ENCODE results near the gene CTXND1.
A peak's percentile ranks its signal among the peaks of the same experiment; 100 is the strongest.

Gene CTXND1

GRCh38 chr15:80179025-80179759 is 72.8 kb downstream of the CTXND1 start:
- DNase-seq: no peak

DNA sequence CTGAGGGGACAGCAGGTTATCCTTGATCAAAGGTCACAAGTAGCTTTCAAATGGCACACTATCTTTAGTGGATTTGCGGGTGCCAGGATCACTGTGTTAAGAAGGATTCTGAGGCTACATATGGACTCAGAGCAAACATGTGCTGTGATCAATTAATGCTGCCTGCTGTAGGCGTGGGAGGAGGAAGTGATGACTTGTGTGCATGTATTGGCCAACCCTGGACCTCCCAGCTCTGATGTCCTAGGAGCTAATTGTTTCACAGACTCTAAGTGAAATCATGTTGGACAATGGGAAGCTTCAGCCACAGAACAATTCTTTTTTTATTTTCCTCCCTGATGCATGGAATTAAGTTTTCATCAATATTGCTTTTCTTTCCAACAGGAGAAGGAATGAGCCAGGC is 74.9 kb downstream of the CTXND1 start:
- no peak for DNase-seq

- DNase-seq: no peak
These were observed 75.6 kb downstream of the CTXND1 start for GRCh38 chr15:80176443-80176842.

DNA sequence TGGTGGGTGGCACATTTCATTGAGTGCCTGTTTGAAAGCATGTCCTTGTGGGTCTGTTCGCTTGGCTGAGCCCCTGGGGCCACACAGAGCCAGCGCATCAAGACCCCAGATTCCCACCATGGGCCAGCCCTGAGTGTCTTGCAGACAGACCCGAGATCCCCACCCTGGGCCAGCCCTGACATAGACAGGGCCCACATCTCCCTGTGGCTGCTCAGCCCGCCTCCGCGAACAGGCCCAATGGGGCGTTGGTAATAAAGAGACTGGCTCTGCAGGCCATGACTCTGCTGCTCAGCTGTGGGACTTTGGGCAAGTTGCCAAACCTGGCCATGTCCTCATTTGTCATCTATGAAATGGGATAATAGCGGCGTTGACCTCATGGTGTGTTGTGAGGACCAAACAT is 76.6 kb downstream of the CTXND1 start:
- no peak for DNase-seq

DNA sequence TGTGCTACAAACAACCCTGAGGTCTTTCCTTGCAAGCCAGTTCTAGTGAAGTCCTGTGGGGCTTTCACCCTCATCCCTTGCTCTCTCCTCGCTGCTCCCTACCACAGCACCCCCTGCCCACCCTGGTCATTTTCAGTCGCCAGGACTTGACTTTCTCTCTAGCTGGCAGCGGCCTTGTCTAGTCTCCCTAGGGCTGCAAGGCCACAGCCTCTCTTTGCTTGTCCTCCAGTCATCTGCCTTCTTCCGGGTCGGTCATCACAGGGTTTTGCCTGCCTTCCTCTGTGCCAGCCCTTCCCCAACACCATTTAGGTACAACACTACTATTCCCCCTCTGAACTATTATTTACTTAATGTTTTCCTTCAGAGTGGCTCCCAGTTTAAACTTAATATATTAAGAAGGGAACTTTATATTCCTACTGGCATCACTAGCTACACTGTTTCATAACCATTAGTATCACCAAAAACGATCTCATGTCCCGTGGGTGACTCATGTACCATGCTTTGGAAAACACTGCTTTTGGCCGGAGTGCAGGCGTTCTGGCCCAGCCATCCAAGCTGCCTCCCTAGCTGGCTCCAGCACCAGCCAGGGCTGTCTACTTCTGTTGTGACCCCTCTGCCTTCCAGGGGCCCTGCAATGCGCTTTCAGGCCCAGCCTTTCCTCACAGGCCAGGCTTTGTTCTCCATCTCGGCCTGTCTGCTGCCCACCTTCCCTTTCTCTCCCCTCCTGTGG is 77.8 kb downstream of the CTXND1 start:
- no peak for DNase-seq

- peak; percentile 68 for DNase-seq
These were observed 78.8 kb downstream of the CTXND1 start for GRCh38 chr15:80173022-80173759.

DNA sequence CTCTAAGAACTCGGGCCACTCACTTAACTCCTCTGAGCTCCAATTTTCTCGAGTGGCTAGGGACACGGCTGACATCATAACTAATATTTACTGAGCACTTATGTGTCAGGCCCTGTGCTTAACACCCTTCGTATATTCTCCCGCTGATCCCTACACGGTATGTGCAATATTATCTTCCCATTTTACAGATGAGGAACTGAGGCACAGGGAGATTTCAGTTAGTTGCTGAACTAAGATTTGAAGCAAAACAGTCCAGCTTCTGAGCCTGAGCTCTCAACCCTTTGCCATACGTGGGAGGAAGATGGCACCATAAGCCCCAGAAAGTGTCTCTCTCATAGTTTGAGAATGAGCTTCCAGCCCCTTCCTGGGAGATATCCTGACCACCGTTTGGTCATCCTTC is 79.6 kb downstream of the CTXND1 start:
- DNase-seq: no peak

GRCh38 chr15:80171787-80172186 is 80.2 kb downstream of the CTXND1 start:
- DNase-seq: no peak

DNA sequence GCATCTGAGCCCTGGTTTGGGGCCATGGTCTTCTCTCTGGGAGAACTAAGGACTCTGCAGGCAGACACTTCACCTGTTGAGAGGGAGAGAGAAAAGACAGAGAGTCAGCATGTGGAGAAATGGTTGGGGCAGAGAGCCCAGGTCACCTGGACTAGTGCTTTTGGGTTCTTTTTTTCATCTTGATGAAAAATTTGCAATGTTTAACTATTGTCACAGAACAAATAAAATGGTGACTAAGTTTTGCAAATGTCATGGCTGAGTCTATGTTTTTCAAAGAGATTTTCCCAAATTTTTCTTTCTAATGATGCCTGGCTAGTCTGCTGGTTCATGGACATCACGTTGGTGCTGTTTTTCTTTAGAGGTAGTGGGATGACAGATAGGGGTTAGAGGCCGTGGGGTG is 81.4 kb downstream of the CTXND1 start:
- no peak for DNase-seq

DNA sequence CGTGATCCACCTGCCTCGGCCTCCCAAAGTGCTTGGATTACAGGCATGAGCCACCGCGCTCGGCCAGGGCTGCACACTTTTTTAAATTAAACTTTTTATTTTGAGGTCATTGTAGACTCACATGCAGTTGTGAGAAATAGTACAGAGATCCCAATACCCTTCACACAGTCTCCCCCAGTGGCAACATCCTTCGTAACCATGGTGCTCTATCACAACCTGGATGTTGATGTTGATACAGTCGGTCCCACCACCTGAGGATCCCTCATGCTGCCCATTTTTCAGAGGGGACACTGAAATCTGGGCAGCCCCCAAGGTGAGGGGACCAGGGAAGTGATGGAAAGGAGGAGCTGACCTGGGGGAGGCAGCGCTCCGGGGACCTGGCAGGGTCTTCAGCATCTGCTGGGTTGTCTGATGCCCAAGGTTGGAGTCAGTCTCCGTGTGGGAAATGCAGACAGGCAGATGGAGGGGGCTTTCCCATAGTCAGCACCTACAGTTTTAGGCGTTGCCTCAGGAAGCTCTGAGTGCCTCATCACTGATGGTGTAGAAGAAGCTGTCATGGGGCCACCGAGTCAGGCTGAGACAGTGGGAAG is 82.2 kb downstream of the CTXND1 start:
- no peak for DNase-seq

DNA sequence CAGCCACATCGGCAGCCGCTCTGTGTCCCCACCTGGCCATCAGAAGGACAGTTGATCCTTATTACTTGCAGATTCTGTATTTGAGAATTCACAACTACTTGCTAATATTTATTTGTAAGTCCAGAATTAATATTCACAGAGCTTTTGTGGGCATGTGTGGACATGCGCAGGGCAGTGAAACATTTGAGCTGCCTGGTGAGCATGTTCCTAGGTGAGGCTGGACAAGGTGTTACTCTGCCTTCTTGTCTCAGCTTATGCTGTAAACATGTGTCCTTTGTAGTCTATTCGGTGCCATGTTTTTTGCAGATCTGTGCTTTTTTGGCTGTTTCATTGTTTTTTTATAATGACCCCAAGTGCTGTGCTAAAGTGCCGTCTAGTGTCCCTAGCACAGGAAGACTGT is 83.6 kb downstream of the CTXND1 start:
- DNase-seq: no peak

DNA sequence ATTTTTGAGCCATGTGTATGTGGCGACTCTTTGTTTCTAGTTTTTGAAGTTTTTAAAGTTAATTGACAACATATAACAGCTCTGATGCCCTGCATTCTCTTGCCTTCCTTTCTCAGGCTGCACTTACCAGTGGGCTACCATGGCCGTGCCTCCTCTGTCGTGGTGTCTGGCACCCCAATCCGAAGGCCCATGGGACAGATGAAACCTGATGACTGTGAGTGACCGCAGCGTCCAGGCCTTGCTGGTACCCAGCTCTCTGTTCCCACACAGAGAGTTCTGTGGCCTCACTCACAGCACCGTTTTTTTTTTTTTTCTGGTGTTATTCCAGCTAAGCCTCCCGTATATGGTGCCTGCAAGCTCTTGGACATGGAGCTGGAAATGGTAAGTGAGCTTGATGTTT is 84.1 kb downstream of the CTXND1 start:
- DNase-seq: no peak

DNA sequence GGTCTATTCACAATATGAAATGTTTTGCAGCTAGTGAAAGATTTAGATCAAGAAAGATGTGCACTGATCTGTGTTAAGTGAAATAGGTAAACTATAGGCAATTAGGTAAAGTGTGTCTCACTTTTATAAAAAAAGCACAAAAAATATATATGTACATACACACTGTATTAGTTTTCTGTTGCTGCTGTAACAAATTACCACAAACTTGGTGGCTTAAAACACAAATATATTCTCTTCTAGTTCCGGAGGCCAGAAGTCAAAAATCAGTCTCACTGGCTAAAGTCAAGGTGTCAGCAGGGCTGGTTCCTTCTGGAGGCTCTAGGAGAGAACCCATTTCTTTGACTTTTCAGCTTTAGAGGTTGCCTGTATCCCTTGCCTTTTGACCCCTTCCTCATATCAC is 88.1 kb downstream of the CTXND1 start:
- DNase-seq: no peak

DNA sequence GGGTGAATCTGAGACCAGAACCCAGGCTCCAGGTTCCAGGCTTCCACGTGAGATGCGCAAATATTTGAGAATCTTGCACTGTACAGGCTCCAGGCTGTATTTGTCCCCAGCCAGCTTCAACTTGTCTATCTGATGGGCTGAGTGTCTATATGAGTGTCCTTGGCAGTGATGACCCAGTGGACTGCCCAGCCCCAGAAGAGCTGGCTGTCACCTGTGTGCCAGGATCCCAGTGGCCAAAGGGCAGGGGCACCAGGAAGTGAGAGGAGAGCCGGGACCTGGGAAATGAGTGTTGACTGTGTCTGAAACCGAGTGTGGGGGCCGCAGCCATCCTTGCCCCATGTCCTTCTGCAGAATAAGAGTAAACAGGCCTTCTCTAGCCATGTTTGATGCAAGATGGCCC is 88.8 kb downstream of the CTXND1 start:
- no peak for DNase-seq

DNA sequence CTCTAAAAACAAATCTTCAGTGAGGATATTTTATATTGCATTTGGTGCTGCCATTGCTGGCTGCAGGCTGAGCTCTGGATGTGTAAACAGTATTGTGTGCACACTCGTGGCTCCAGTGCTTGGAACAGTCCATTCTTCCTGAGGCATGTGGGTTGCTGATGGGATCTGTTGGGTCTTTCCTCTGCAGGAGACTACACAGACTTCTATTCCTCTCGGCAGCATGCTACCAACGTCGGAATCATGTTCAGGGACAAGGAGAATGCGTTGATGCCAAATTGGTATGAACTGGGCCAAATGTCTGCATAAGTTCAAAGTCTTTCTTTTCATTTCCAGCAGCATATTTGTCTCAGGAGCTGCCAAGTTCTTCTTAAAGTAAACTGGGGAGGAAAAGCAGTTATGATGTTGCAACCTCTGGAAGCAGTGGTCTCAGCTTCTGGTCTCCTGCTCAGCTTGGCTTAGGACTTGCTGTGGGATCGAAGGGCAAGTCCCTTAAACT is 89.9 kb downstream of the CTXND1 start:
- DNase-seq: no peak

- DNase-seq: no peak
These were observed 90.5 kb downstream of the CTXND1 start for GRCh38 chr15:80161468-80162016.

DNA sequence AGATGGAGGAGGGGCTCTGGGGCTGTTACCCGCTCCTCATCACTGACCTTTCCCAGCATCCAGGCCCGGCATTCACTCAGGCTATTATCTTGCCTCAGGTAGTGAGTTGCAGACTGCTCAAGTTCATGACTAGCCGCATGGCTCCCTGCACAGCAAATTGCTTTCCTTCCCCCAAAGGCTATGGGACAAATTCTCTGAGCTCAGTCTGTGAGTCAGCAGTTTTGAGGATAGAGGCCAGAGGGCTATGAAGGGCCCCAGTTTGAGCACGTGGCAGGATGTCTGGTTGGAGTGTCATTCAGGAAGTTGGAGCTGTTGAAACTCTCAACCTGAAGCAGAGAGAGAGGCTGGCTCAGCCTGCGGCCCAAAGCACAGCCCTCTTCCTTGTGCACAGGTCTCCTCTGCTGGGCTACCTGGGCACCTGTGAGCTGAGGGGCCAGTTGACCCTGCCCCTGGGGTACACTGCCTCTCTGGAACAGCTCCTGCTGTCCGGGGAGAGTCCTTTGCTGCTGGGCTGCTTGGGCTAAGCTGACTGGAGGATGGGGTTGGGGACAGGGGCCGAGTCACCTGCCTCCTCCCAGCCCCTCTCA is 91.3 kb downstream of the CTXND1 start:
- peak; percentile 14 for DNase-seq

GRCh38 chr15:80159811-80160569 is 92.0 kb downstream of the CTXND1 start:
- DNase-seq: no peak

DNA sequence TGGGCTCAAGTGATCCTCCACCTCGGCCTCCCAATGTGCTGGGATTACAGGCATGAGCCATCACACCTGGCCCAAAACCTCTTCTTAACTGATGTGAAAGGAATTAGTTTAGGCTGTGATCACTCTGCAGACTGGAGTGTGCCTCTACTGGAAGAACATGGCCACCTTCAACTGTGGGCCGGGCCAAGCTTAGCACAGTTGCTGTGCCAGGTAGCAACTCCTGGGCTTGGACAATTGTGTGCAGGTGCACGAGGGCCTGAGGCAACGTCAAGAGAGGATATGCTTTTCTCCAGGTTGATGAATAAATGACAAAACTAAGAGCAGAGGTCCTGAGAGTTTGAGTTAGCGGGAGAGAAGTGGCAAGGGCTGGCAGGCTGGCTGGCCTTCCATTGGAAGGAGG is 92.7 kb downstream of the CTXND1 start:
- DNase-seq: no peak

GRCh38 chr15:80157215-80157614 is 94.8 kb downstream of the CTXND1 start:
- DNase-seq: no peak

DNA sequence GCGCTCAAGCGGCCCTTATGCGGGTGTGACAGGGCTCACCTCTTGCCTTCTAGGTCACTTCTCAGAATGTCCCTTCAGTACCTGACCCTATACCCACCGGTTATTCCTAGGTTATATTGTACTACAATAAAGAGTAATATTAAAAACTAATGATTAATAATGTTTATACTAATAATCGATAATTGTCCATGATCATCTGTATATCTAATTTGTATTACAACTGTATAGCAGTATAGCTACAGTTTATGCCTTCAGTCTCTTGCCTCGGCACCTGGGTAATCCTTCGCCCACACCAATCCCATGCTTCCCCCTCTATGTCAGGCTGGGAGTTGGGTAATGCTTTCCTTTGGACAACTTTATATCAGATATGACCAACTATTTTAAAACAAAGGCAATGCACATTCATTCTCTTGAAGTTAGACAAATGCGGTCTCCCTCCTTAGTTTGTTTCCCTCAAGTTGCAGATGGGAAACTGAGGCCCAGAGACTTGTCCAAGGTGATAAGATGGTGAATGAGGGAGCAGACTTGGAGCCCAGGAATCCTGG is 95.8 kb downstream of the CTXND1 start:
- no peak for DNase-seq
